Spleen (tissue), 11 donors: ENCODE measurements around the gene ADD1. TPM values are rescaled to one million over a fixed set of nuclear protein-coding genes. Genes with fewer than 3 reads are reported as not detected.

Experiments
- DNase-seq: peaks from one replicate; pipeline ENCODE4 v3.0.0-alpha.2; 2020
- H3K27ac ChIP-seq, 8 donors: fragments of 200-600 bp; sonication (generic) in 7 of 8; 1 replicate in 4 of 8; 2 replicates in 4 of 8; pipeline versions ENCODE4 v1.5.0 to v1.8.0; 2016 to 2021; ENCODE audit warnings: inconsistent platforms in 4 of 8, mild to moderate bottlenecking in 4 of 8, moderate library complexity in 1 of 8
- H3K27me3 ChIP-seq, 7 donors: fragments of 200-600 bp; sonication (generic) in 6 of 7; replicated peaks in 1 of 7; 1 replicate in 4 of 7; 2 replicates in 3 of 7; pipeline versions ENCODE4 v1.5.0 to v1.8.0; 2016 to 2021; ENCODE audit warnings: inconsistent platforms in 3 of 7, mild to moderate bottlenecking in 1 of 7
- H3K36me3 ChIP-seq, 6 donors: fragments of 200-600 bp; sonication (generic) in 5 of 6; 1 replicate in 4 of 6; 2 replicates in 2 of 6; pipeline versions ENCODE4 v1.5.0 to v1.8.0; 2016 to 2021; ENCODE audit warnings: inconsistent platforms in 2 of 6
- H3K4me1 ChIP-seq, 6 donors: fragments of 200-600 bp; sonication (generic) in 5 of 6; 1 replicate in 3 of 6; 2 replicates in 3 of 6; pipeline versions ENCODE4 v1.5.0 to v1.8.0; 2016 to 2021; ENCODE audit warnings: inconsistent platforms in 3 of 6
- H3K4me3 ChIP-seq, 8 donors: fragments of 200-600 bp; sonication (generic) in 7 of 8; 1 replicate in 4 of 8; 2 replicates in 4 of 8; pipeline versions ENCODE4 v1.5.0 to v1.8.0; 2016 to 2021; ENCODE audit warnings: inconsistent platforms in 4 of 8, mild to moderate bottlenecking in 4 of 8, moderate library complexity in 2 of 8
- H3K9me3 ChIP-seq, 8 donors: fragments of 200-600 bp; sonication (generic) in 7 of 8; 1 replicate in 4 of 8; 2 replicates in 4 of 8; pipeline versions ENCODE4 v1.5.0 to v1.8.0; 2016 to 2021; ENCODE audit warnings: inconsistent platforms in 4 of 8
- POLR2A ChIP-seq, 3 donors: fragments of 450-650 bp; IDR thresholded peaks; one replicate each; pipeline ENCODE4 v1.5.1; 2017; ENCODE audit warnings: antibody characterized with exemption in 3 of 3, mild to moderate bottlenecking in 1 of 3
- POLR2AphosphoS5 ChIP-seq, 3 donors: sonication (generic); formaldehyde crosslinking; IDR thresholded peaks; one replicate each; pipeline ENCODE4 v1.5.1; 2017; ENCODE audit warnings: antibody characterized with exemption in 3 of 3
- WGBS, 5 donors: extraction: QIAGEN DNeasy Blood & Tissue Kit in 3 of 5; methylation state at CpG; one replicate each; pipeline versions ENCODE4 v1.1.5 to v1.1.7; 2013 to 2018; 5-methylcytosine and 5-hydroxymethylcytosine counted together
- intact Hi-C: fragments of 100-400 bp; cut with DNase I; formaldehyde crosslinking; loops from one replicate; pipeline ENCODE4 v1.15.0; 2023; ENCODE audit warnings: low total_unique reads
- polyA plus RNA-seq, 3 donors: library from polyadenylated mRNA; stranded (reverse); fragments of 200-250 nt; gene quantifications; one replicate each; pipeline ENCODE4 v1.2.1, GENCODE V29; 2013
- total RNA-seq, 7 donors: library from RNA; depleted of rRNA in 3 of 7; stranded (reverse); fragments of >200 nt in 3 of 7; fragmentation: NEBNext Ultra II Directional in 4 of 7; extraction: Animal tissue kit (Norgen Biotek cat#: 25700) in 4 of 7; gene quantifications; one replicate each; pipeline versions ENCODE4 v1.1.0 to v1.2.1, GENCODE V29; 2016 to 2021
- TF ChIP-seq, protein P1 (sequence below), 11 experiments: fragments of 200-600 bp in 7 of 11; fragments of 450-650 bp in 4 of 11; sonication (generic) in 4 of 11; IDR thresholded peaks in 8 of 11; conservative IDR thresholded peaks in 3 of 11; 1 replicate in 7 of 11; 2 replicates in 4 of 11; pipeline versions ENCODE4 v1.4.0 to v1.8.0; 2016 to 2021; ENCODE audit warnings: antibody characterized with exemption in 11 of 11, inconsistent platforms in 4 of 11, mild to moderate bottlenecking in 1 of 11
- donor health status: healthy with polysubstance abuse.
- donor health status: DM: no; HTN: no; CAD: no; lungs with moderate emphysema.
- donor health status: DM: no; HTN: no; CAD: no.
- donor health status: Bipolar disorder and iron deficiency.
- donor health status: healthy.
- donor health status: DM: no; HTN: no; CAD: no.
- donor health status: DM: yes; HTN: yes; CAD: no.

ADD1 gene
- total and polyA plus RNA-seq, 10 donors, result 175 to 348 (median 265) TPM

DNA sequence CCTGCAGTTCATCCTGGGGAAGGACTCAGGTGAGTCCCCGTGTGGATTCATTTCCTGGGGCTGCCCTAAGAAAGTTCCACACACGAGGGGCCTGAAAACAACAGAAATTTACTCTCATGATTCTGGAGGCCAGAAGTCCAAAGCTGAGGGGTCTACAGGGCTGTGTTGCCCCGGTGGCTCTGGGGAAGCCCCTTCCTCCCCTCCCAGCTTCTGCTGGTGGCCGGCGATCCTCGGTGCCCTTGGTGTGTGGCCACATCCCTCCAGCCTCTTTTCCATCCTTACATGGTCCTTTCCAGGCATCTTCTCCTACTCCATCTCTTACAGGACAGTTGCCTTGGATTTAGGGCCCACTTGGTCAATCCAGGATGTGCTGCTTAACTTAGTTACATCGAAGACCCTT is 35.6 kb upstream of the ADD1 start:
- TF ChIP-seq POLR2AphosphoS5 (IDR thresholded peaks at IDR 0.05) (no peak), POLR2A (IDR thresholded peaks at IDR 0.05) (no peak)
- TF ChIP-seq, protein P1, sequence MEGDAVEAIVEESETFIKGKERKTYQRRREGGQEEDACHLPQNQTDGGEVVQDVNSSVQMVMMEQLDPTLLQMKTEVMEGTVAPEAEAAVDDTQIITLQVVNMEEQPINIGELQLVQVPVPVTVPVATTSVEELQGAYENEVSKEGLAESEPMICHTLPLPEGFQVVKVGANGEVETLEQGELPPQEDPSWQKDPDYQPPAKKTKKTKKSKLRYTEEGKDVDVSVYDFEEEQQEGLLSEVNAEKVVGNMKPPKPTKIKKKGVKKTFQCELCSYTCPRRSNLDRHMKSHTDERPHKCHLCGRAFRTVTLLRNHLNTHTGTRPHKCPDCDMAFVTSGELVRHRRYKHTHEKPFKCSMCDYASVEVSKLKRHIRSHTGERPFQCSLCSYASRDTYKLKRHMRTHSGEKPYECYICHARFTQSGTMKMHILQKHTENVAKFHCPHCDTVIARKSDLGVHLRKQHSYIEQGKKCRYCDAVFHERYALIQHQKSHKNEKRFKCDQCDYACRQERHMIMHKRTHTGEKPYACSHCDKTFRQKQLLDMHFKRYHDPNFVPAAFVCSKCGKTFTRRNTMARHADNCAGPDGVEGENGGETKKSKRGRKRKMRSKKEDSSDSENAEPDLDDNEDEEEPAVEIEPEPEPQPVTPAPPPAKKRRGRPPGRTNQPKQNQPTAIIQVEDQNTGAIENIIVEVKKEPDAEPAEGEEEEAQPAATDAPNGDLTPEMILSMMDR (IDR thresholded peaks at IDR 0.05 in 8 of 11, conservative IDR thresholded peaks at IDR 0.05 in 3 of 11), result no peak
- intact Hi-C loops, result no loop called here
- no peak overlapping the region for H3K4me3 ChIP-seq
- H3K4me1 ChIP-seq, result peaks cover 75 to 97% (median 94%) of the 10 kb centered on the region in 6 donors
- WGBS, 5 donors, result 85 to 92% (median 89%) methylated on average over 7 of the region's 7 CpGs
- H3K9me3 ChIP-seq, result no peaks in the 10 kb centered on the region
- H3K27ac ChIP-seq, result peak overlapping the region in 5 of 8 donors; percentile 85 to 98 (median 89)
- H3K27me3 ChIP-seq, result no peaks in the 10 kb centered on the region
- peak; percentile 51 for DNase-seq
- peaks cover 0 to 51% (median 0%) of the 10 kb centered on the region in 6 donors for H3K36me3 ChIP-seq

DNA sequence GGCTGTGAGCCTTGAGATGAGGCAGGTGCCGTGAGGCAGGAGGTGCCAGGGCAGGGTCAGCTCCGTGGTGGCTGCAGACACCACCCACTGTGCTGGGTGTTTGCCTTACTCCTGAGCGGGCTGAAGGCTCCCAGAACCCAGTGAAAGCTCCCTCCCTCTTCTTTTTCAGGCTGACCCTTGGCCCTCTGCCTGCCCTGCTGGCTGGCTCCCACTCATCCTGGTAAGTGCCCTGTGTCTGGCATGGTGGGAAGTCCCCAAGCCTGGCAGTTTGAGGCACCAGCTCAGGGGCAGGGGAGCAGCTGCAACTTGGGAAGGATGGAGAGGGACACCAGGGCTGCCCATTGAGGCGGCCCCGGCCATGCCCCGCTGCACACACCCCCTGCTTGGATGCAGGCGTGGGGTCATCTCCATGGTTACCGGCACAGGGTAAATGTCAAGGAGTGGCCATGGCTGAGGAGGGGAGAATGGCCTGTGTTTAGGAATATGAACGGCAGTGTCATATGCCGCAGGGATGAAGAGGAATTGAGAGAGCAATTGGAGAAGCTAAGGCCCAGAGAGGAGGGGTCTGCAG is 33.9 kb upstream of the ADD1 start:
- intact Hi-C loops, result loop anchor here (10.0 kb wide), 1 partner anchor 45 kb away; no protein-coding TSS in a partner anchor
- H3K4me1 ChIP-seq, result peaks cover 83 to 97% (median 94%) of the 10 kb centered on the region in 6 donors
- peak overlapping the region in 7 of 8 donors; percentile 87 to 97 (median 93) for H3K27ac ChIP-seq
- H3K4me3 ChIP-seq, result peak overlapping the region in 1 of 8 donors; percentile 91
- WGBS, 5 donors, result 59 to 72% (median 61%) methylated on average over 9 to 10 of the region's 10 CpGs
- H3K9me3 ChIP-seq, result no peaks in the 10 kb centered on the region
- TF ChIP-seq POLR2AphosphoS5 (IDR thresholded peaks at IDR 0.05), result peak in 2 of 3 donors; percentile 30 to 70
- TF ChIP-seq, protein P1 (IDR thresholded peaks at IDR 0.05 in 8 of 11, conservative IDR thresholded peaks at IDR 0.05 in 3 of 11), result no peak
- no peaks in the 10 kb centered on the region for H3K27me3 ChIP-seq
- no peak for DNase-seq
- peaks cover 0 to 45% (median 4%) of the 10 kb centered on the region in 6 donors for H3K36me3 ChIP-seq

- Histone ChIP-seq H3K27ac (peak overlapping the region in 7 of 8 donors; percentile 87 to 97 (median 93)), H3K4me1 (peaks cover 83 to 97% (median 94%) of the 10 kb centered on the region in 6 donors), H3K36me3 (peaks cover 0 to 50% (median 9%) of the 10 kb centered on the region in 6 donors), H3K4me3 (peak overlapping the region in 1 of 8 donors; percentile 91), H3K9me3 (no peaks in the 10 kb centered on the region), H3K27me3 (no peaks in the 10 kb centered on the region)
- no peak for DNase-seq
- WGBS, 5 donors, result 57 to 75% (median 62%) methylated on average over 8 to 10 of the region's 10 CpGs
- TF ChIP-seq POLR2AphosphoS5 (IDR thresholded peaks at IDR 0.05), result peak in 1 of 3 donors; percentile 43
- TF ChIP-seq POLR2A (IDR thresholded peaks at IDR 0.05), result no peak
- intact Hi-C loops, result loop anchor here (10.0 kb wide), 1 partner anchor 46 kb away; no protein-coding TSS in a partner anchor
Measured at GRCh38 chr4:2810388-2810787, 33.3 kb upstream of the ADD1 start.

- 2 to 7% (median 3%) methylated on average over 8 to 21 of the region's 21 CpGs for WGBS, 5 donors
- peaks cover 71 to 97% (median 94%) of the 10 kb centered on the region in 6 donors for H3K4me1 ChIP-seq
- intact Hi-C loops, result loop anchor here (10.0 kb wide), 1 partner anchor 47 kb away; no protein-coding TSS in a partner anchor
- TF ChIP-seq, protein P1 (IDR thresholded peaks at IDR 0.05 in 8 of 11, conservative IDR thresholded peaks at IDR 0.05 in 3 of 11), result peak in 2 of 11 experiments; percentile 23 to 29
- peak; percentile 96 to 98 (median 96) for TF ChIP-seq POLR2AphosphoS5 (IDR thresholded peaks at IDR 0.05)
- peak in 1 of 3 donors; percentile 50 for TF ChIP-seq POLR2A (IDR thresholded peaks at IDR 0.05)
- H3K9me3 ChIP-seq, result no peaks in the 10 kb centered on the region
- peaks cover 0 to 49% (median 9%) of the 10 kb centered on the region in 6 donors for H3K36me3 ChIP-seq
- H3K27ac ChIP-seq, result peak overlapping the region; percentile 84 to 97 (median 93)
- H3K27me3 ChIP-seq, result no peaks in the 10 kb centered on the region
- peak overlapping the region; percentile 57 to 91 (median 82) for H3K4me3 ChIP-seq
- peak; percentile 98 for DNase-seq
Measured at GRCh38 chr4:2811830-2812611, 31.6 kb upstream of the ADD1 start.
